ENCODE results near the gene ASB9.

DNA sequence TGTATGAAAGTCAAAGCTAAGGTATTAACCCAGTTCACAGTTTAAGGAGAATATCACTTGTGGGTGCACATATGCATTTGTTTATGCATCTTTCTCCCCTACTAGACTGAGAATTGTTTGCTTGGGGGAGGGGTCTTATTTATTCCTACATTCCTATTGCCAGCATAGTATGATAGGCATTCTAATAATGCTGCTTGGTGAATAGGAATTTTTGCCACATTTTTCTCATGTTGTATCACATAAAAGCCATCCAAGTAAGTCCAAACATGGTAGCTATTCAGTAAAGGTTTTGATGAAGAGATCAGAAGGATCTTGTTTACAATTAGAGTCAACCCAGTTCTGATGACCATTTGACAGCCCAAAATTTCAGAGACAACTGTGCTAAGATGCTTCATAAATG is 48.6 kb downstream of the ASB9 start:
- TF ChIP-seq SIN3A (IDR thresholded peaks at IDR 0.05; ENCODE audit: borderline replicate concordance, insufficient read depth, low read depth, low read length) = no peak
- TF ChIP-seq POLR2AphosphoS5 (IDR thresholded peaks at IDR 0.05; ENCODE audit: low read depth, low read length) = no peak
- TF ChIP-seq, protein P1, sequence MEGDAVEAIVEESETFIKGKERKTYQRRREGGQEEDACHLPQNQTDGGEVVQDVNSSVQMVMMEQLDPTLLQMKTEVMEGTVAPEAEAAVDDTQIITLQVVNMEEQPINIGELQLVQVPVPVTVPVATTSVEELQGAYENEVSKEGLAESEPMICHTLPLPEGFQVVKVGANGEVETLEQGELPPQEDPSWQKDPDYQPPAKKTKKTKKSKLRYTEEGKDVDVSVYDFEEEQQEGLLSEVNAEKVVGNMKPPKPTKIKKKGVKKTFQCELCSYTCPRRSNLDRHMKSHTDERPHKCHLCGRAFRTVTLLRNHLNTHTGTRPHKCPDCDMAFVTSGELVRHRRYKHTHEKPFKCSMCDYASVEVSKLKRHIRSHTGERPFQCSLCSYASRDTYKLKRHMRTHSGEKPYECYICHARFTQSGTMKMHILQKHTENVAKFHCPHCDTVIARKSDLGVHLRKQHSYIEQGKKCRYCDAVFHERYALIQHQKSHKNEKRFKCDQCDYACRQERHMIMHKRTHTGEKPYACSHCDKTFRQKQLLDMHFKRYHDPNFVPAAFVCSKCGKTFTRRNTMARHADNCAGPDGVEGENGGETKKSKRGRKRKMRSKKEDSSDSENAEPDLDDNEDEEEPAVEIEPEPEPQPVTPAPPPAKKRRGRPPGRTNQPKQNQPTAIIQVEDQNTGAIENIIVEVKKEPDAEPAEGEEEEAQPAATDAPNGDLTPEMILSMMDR (IDR thresholded peaks at IDR 0.05) = no peak
- TF ChIP-seq, protein P2, sequence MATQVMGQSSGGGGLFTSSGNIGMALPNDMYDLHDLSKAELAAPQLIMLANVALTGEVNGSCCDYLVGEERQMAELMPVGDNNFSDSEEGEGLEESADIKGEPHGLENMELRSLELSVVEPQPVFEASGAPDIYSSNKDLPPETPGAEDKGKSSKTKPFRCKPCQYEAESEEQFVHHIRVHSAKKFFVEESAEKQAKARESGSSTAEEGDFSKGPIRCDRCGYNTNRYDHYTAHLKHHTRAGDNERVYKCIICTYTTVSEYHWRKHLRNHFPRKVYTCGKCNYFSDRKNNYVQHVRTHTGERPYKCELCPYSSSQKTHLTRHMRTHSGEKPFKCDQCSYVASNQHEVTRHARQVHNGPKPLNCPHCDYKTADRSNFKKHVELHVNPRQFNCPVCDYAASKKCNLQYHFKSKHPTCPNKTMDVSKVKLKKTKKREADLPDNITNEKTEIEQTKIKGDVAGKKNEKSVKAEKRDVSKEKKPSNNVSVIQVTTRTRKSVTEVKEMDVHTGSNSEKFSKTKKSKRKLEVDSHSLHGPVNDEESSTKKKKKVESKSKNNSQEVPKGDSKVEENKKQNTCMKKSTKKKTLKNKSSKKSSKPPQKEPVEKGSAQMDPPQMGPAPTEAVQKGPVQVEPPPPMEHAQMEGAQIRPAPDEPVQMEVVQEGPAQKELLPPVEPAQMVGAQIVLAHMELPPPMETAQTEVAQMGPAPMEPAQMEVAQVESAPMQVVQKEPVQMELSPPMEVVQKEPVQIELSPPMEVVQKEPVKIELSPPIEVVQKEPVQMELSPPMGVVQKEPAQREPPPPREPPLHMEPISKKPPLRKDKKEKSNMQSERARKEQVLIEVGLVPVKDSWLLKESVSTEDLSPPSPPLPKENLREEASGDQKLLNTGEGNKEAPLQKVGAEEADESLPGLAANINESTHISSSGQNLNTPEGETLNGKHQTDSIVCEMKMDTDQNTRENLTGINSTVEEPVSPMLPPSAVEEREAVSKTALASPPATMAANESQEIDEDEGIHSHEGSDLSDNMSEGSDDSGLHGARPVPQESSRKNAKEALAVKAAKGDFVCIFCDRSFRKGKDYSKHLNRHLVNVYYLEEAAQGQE (IDR thresholded peaks at IDR 0.05; ENCODE audit: insufficient read depth in 1 of 2, low read depth in 2 of 2, low read length in 1 of 2) = no peak
